Esophagus squamous epithelium (tissue), 4 donors: Measurements from ENCODE around the gene WHRN.

Experiments
- POLR2A ChIP-seq, 4 donors: fragments of 450-650 bp; IDR thresholded peaks; one replicate each; pipeline ENCODE4 v1.6.1; 2017; ENCODE audit warnings: antibody characterized with exemption in 4 of 4, mild to moderate bottlenecking in 4 of 4, moderate library complexity in 3 of 4
- TF ChIP-seq, protein P1 (sequence below), 6 experiments: fragments of 450-650 bp in 4 of 6; fragments of 200-600 bp in 2 of 6; sonication (generic) in 2 of 6; IDR thresholded peaks; one replicate each; pipeline ENCODE4 v1.5.1; 2016 to 2019; ENCODE audit warnings: antibody characterized with exemption in 6 of 6, mild to moderate bottlenecking in 4 of 6, moderate library complexity in 4 of 6

DNA sequence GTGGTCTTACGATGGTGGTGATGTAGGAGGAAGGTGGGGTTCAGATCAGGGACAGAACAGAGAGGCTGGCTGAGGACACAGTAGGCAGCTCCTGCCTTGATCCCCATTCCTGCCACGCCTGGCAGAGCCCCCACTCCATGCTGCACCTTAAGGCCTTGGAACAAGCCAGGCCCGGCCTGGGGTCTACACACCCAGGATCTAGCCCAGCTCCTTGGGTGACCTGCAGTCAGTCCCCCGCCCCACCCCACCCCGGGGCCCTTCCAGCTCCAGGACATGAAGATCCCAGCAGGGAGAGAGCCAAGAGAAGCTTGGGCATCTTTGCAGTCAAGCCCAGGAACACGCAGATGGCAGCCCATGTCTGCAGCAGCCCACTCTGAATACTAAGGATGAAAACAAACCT, 34.7 kb downstream of the WHRN start:
- TF ChIP-seq, protein P1, sequence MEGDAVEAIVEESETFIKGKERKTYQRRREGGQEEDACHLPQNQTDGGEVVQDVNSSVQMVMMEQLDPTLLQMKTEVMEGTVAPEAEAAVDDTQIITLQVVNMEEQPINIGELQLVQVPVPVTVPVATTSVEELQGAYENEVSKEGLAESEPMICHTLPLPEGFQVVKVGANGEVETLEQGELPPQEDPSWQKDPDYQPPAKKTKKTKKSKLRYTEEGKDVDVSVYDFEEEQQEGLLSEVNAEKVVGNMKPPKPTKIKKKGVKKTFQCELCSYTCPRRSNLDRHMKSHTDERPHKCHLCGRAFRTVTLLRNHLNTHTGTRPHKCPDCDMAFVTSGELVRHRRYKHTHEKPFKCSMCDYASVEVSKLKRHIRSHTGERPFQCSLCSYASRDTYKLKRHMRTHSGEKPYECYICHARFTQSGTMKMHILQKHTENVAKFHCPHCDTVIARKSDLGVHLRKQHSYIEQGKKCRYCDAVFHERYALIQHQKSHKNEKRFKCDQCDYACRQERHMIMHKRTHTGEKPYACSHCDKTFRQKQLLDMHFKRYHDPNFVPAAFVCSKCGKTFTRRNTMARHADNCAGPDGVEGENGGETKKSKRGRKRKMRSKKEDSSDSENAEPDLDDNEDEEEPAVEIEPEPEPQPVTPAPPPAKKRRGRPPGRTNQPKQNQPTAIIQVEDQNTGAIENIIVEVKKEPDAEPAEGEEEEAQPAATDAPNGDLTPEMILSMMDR (IDR thresholded peaks at IDR 0.05) = no peak
- no peak for TF ChIP-seq POLR2A (IDR thresholded peaks at IDR 0.05)
